GM18870 (cell line): ENCODE measurements around the gene NCCRP1.

ENCODE experiments used
- ATAC-seq: cut with Tn5 transposase; IDR thresholded peaks from one replicate; pipeline ENCODE4 v1.9.1; 2021; ENCODE audit warnings: moderate library complexity; ENCODE audit not compliant: unreplicated experiment

Gene NCCRP1, protein sequence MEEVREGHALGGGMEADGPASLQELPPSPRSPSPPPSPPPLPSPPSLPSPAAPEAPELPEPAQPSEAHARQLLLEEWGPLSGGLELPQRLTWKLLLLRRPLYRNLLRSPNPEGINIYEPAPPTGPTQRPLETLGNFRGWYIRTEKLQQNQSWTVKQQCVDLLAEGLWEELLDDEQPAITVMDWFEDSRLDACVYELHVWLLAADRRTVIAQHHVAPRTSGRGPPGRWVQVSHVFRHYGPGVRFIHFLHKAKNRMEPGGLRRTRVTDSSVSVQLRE

GRCh38 chr19:39196860-39197562 is at the start of gene NCCRP1:
TSS of gene NCCRP1 (plus strand) at chr19:39196964. CDS start at chr19:39196983, 19 bp downstream.
- ATAC-seq, result no peak

DNA sequence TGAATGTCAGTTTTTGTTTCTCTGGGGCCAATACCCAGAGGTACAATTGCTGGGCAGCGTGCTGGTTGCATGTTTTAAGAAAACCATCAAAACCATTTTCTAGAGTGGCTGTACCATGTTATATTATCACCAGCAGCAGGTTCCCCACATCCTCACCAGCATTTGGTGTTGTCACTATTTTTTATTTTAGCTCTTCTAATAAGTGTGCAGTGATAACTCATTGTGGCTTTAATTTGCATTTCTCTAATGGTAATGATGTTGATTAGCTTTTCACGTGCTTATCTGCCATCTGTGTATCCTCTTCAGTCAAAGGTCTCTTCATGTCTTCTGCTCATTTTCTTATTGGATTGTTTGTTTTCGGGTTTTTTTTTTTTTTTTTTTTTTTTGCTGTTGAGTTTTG is 49.3 kb upstream of the NCCRP1 start:
- ATAC-seq, result no peak

GRCh38 chr19:39148939-39149529 is 47.7 kb upstream of the NCCRP1 start:
- no peak for ATAC-seq

- no peak for ATAC-seq
Observed at GRCh38 chr19:39150235-39150634, 46.5 kb upstream of the NCCRP1 start.

DNA sequence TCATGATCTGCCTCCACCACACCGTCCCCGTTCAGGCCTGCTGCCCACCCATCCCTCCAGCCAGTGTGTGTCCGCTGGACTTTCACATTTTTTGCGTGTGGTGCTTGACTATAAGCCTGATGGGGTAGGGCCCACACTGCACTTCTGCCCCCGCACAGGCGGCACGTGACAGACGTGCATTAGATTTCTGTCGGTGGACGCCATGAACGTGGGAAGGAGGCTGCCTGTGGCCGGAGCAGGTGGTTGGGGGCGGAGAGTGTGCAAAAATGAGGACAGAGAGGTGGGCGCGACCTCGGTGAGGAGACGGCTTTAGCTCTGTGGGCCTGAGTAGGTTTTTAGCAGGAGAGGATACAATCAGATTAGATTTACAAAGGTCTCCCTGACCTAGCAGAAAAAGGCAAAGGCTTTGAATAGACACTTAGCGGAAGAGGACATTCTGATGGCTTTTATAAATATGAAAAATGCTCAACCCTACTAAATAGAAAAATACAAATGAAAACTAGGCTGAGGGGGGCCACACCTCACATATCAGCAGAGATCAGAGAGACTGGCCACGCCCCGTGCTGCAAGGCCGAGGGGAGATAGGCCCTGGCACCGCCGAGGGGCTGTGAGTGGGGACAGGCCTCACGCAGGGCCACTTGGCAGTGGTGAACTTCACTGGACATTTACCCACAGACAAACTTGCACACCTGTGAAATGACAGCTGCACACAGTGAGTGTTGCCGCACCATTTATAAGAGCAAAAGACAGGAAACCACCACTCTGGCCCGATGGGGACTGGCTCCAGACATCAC is 45.8 kb upstream of the NCCRP1 start:
- ATAC-seq, result no peak

- ATAC-seq, result no peak
Observed at GRCh38 chr19:39152066-39152465, 44.7 kb upstream of the NCCRP1 start.

DNA sequence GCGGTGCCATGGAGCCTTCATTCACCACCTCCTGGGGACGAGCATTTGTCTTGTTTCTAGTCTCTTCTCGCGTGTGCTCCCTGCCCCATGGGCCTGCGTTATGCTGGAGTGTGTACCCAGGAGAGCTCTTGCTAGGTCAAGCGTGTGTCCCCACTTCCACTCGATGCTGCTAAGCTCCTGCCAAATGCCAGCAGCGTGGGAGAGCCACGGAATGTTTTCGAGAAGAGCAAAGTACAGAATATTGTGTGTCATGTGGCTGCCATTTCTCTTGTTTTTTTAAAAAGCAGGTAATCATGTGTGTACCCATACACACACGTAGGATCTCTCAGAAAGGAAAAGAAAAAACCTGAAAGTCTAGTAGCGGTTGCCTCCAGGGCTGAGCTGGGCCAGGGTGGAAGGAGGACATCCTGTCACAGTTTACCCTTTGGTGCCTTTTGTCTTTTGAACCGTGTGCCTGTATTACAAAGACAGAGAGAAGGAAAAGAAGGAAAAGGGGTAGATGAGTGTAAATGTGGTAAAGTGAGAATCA is 42.6 kb upstream of the NCCRP1 start:
- no peak for ATAC-seq

DNA sequence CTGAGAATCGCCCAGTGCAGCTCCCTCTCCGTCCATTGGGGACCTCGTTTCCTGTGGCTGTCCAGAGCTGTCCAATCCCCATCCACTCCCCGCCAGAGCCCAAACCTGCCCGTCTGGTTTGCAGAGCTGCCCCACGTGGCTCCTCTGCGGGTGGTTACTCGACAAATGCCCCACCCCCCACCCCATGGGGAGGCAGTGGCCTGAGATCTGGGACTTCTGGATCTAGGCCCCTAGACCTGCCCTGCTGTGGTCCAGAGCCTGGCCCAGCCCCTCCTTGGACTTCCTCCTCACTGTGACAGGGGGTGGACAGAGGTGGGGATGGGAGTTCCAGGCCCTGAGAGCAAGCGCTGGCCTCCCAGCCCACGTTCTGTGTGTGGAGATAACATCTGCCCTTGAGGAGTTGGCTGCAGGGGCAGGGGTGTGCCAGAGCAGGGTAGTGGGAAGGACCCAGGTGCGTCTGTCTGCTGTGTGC is 42.1 kb upstream of the NCCRP1 start:
- ATAC-seq, result no peak

- no peak for ATAC-seq
Observed at GRCh38 chr19:39155114-39155700, 41.6 kb upstream of the NCCRP1 start.

DNA sequence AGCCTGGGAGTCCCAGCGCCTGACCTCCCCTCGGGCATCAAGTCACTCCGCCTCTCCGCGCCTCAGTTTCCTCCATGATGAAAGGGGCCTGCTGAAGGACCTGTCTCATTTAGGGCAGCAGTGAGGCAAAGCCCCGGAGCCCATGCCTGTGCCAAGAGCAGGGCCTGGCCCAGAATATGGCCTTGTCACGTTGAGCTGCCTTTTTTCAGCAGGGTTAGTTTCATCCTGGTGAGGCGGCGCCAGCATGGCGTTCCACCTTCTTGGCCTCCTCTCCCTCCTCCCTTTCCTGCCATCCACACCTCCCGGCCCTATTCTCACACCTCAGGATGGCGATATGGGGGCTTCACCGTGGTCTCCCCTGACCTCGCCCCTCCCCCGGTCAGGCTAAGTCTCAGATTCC is 41.0 kb upstream of the NCCRP1 start:
- ATAC-seq, result no peak

- ATAC-seq, result no peak
Observed at GRCh38 chr19:39156326-39157230, 40.2 kb upstream of the NCCRP1 start.

GRCh38 chr19:39157275-39157996 is 39.3 kb upstream of the NCCRP1 start:
- no peak for ATAC-seq

- no peak for ATAC-seq
Observed at GRCh38 chr19:39157997-39158389, 38.8 kb upstream of the NCCRP1 start.

- ATAC-seq, result no peak
Observed at GRCh38 chr19:39158646-39159260, 38.0 kb upstream of the NCCRP1 start.

DNA sequence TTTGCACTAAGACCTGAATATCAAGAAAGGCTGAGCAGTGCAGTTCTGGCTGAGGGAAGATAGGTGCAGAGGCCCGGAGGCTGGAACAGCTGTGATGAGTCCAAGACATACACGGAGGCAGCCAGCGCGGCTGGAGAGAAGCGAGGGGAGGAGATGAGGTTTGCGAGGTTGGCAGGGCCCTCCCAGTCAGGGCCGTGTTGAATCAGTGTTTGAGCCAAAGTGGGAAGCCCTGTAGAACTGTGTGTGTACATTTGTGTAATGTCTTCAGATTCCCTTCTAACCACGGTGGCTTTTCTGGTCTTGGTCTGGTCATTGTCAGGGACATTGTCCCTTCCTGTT is 36.3 kb upstream of the NCCRP1 start:
- no peak for ATAC-seq

DNA sequence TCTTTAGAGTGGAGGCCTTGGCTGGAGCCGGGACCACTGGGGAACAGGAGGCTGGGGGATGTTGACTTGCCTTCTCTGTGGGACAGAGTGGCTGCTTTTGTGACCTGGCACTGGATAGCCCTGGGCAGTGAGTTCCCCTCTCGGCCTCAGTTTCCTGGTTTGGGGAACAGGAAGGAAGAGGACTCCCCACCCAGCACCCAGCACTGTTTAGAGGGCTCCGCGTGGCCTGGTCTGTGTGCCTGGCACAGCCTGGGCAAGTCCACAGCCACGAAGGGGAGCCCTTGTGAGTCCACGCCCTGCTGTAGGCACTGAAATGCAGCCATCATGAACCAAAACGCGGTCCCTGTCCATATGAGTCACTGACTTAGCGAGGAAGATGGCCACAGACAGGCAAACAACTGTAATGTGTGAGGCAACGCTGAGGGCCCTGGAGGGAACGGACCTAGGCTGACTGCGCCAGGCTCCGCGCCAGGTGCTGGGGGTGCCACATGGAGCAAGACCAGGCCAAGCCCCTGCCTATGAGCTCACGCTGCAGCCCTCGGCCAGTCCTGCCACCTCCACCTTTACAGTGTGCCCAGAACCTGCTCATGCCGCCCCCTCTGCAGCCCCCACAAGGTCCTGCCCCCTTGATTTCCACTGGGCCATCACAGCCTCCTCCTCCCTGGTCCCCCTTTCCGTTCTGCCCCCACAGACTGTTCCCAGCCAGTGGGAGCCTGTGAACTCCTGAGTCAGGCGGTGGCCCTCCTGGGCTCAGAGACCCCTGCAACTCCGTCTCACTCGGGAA is 35.7 kb upstream of the NCCRP1 start:
- no peak for ATAC-seq

- no peak for ATAC-seq
Observed at GRCh38 chr19:39162441-39163043, 34.2 kb upstream of the NCCRP1 start.

- ATAC-seq, result no peak
Observed at GRCh38 chr19:39163621-39164020, 33.1 kb upstream of the NCCRP1 start.
